Measurements from ENCODE around the gene BSPRY.
A peak's percentile ranks its signal among the peaks of the same experiment; 100 is the strongest.

Gene BSPRY

DNA sequence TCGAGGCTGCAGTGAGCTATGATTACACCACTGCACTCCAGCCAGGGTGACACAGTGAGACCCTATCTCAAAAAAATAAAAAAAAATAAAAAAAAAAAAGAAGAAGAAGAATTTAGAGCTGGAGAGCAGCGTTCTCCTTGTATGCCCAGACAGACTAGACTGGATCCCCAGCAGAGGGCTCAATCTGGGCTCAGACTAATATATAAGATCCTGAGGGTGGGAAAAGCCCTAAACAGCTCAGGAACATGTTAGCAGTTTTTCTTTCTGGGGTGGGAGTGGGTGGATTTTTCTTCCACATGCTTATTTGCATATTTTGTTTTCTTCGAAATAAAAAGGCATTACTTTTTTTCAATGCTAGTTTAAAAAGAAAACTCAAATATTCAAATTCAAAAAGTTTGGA, 904 bp upstream of the BSPRY start:
- Histone ChIP-seq H3K4me3 (ENCODE audit: low read depth, low read length) (no peak overlapping the region), H3K4me1 (ENCODE audit: control insufficient read depth, insufficient read depth, low read length) (peaks cover 7% of the 10 kb centered on the region; the same call in 1 of the 2 replicates), H3K27ac (ENCODE audit: extremely low read depth, low read depth, low read length) (no peak overlapping the region), H3K9me3 (ENCODE audit: control insufficient read depth, insufficient read depth, low read depth, low read length) (no peaks in the 10 kb centered on the region), H3K36me3 (ENCODE audit: control insufficient read depth in 2 of 2, insufficient read depth in 1 of 2, low read length in 2 of 2) (no peaks in the 10 kb centered on the region)
- POLR2A ChIA-PET, result interaction anchor here (1.3 to 3.4 kb wide), 5 partner anchors 8 to 73 kb away, joined by 3 to 22 read pairs (median 5); partner anchors contain the start of genes C9orf43, CDC26, POLE3 and PRPF4
- CTCF ChIA-PET, result interaction anchor here (0.6 to 2.5 kb wide), 5 partner anchors 11 to 97 kb away, joined by 3 to 8 read pairs (median 5); partner anchors contain the start of genes ALAD and CDC26
- TF ChIP-seq, protein P1, sequence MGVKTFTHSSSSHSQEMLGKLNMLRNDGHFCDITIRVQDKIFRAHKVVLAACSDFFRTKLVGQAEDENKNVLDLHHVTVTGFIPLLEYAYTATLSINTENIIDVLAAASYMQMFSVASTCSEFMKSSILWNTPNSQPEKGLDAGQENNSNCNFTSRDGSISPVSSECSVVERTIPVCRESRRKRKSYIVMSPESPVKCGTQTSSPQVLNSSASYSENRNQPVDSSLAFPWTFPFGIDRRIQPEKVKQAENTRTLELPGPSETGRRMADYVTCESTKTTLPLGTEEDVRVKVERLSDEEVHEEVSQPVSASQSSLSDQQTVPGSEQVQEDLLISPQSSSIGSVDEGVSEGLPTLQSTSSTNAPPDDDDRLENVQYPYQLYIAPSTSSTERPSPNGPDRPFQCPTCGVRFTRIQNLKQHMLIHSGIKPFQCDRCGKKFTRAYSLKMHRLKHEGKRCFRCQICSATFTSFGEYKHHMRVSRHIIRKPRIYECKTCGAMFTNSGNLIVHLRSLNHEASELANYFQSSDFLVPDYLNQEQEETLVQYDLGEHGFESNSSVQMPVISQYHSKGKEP (tag by site-specific recombination; IDR thresholded peaks at IDR 0.05), result no peak
- TF ChIP-seq, protein P2, sequence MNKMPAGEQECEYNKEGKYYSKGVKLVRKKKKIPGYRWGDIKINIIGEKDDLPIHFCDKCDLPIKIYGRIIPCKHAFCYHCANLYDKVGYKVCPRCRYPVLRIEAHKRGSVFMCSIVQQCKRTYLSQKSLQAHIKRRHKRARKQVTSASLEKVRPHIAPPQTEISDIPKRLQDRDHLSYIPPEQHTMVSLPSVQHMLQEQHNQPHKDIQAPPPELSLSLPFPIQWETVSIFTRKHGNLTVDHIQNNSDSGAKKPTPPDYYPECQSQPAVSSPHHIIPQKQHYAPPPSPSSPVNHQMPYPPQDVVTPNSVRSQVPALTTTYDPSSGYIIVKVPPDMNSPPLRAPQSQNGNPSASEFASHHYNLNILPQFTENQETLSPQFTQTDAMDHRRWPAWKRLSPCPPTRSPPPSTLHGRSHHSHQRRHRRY (tag by site-specific recombination; IDR thresholded peaks at IDR 0.05), result no peak
- TF ChIP-seq ZNF658 (tag by site-specific recombination; IDR thresholded peaks at IDR 0.05), result no peak
- no peak for TF ChIP-seq ZNF596 (tag by site-specific recombination; IDR thresholded peaks at IDR 0.05)
- TF ChIP-seq SP7 (tag by site-specific recombination; IDR thresholded peaks at IDR 0.05), result no peak
- TF ChIP-seq ZNF600 (tag by site-specific recombination; IDR thresholded peaks at IDR 0.05), result no peak
- no peak for TF ChIP-seq ZNF292 (tag by site-specific recombination; IDR thresholded peaks at IDR 0.05; ENCODE audit: borderline replicate concordance, low read depth)
- TF ChIP-seq ZNF76 (tag by site-specific recombination; IDR thresholded peaks at IDR 0.05; ENCODE audit: borderline replicate concordance, low read depth), result no peak
- TF ChIP-seq ZIC2 (tag by site-specific recombination; IDR thresholded peaks at IDR 0.05), result no peak
- TF ChIP-seq, protein P3, sequence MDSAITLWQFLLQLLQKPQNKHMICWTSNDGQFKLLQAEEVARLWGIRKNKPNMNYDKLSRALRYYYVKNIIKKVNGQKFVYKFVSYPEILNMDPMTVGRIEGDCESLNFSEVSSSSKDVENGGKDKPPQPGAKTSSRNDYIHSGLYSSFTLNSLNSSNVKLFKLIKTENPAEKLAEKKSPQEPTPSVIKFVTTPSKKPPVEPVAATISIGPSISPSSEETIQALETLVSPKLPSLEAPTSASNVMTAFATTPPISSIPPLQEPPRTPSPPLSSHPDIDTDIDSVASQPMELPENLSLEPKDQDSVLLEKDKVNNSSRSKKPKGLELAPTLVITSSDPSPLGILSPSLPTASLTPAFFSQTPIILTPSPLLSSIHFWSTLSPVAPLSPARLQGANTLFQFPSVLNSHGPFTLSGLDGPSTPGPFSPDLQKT (IDR thresholded peaks at IDR 0.05; ENCODE audit: borderline replicate concordance, low read depth, low read length), result no peak
- no peak for TF ChIP-seq ZNF610 (tag by site-specific recombination; IDR thresholded peaks at IDR 0.05; ENCODE audit: borderline replicate concordance)
- TF ChIP-seq SETDB1 (IDR thresholded peaks at IDR 0.05; ENCODE audit: insufficient read length, low read length), result no peak
- TF ChIP-seq ZNF837 (tag by site-specific recombination; IDR thresholded peaks at IDR 0.05), result no peak
- no peak for TF ChIP-seq ZNF530 (tag by site-specific recombination; IDR thresholded peaks at IDR 0.05; ENCODE audit: low read depth)
- no peak for TF ChIP-seq ZFP69B (tag by site-specific recombination; IDR thresholded peaks at IDR 0.05)
- TF ChIP-seq ZNF701 (tag by site-specific recombination; IDR thresholded peaks at IDR 0.05), result no peak
- TF ChIP-seq ZNF777 (tag by site-specific recombination; IDR thresholded peaks at IDR 0.05; ENCODE audit: borderline replicate concordance), result no peak
- no peak for TF ChIP-seq KLF10 (tag by site-specific recombination; IDR thresholded peaks at IDR 0.05)
- TF ChIP-seq ZNF707 (tag by site-specific recombination; IDR thresholded peaks at IDR 0.05), result no peak
- TF ChIP-seq ZNF2 (tag by site-specific recombination; IDR thresholded peaks at IDR 0.05), result no peak

DNA sequence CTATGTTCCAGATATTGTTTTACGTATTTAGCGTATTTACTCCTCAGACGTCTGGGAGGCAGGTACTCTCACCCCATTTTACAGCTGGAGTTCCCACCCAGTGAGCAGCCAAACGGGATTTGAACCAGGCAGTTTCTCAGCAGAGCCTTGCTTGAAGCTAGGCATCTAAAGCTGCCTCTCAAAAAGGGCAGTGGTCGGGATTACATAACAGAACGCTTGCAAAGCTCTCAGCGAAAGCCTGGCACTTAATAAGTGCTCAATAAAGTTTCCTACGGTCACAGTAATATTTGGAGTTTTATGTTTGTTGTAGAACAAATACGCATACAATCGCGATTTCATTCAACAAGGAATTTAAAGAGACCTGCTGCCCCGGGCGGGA, 286 bp upstream of the BSPRY start:
- Histone ChIP-seq H3K27ac (ENCODE audit: extremely low read depth, low read depth, low read length) (no peak overlapping the region), H3K4me1 (ENCODE audit: control insufficient read depth, insufficient read depth, low read length) (peaks cover 7% of the 10 kb centered on the region; the same call in 1 of the 2 replicates), H3K36me3 (ENCODE audit: control insufficient read depth in 2 of 2, insufficient read depth in 1 of 2, low read length in 2 of 2) (no peaks in the 10 kb centered on the region), H3K9me3 (ENCODE audit: control insufficient read depth, insufficient read depth, low read depth, low read length) (no peaks in the 10 kb centered on the region), H3K4me3 (ENCODE audit: low read depth, low read length) (peak overlapping the region; percentile 4)
- ChIA-PET CTCF (interaction anchor here (1.0 to 2.5 kb wide), 4 partner anchors 11 to 74 kb away, joined by 3 to 8 read pairs (median 4); partner anchors contain the start of genes ALAD and CDC26), POLR2A (interaction anchor here (0.7 to 3.4 kb wide), 6 partner anchors 9 to 74 kb away, joined by 3 to 22 read pairs (median 4); partner anchors contain the start of genes C9orf43, CDC26, POLE3 and PRPF4)
- TF ChIP-seq, protein P4, sequence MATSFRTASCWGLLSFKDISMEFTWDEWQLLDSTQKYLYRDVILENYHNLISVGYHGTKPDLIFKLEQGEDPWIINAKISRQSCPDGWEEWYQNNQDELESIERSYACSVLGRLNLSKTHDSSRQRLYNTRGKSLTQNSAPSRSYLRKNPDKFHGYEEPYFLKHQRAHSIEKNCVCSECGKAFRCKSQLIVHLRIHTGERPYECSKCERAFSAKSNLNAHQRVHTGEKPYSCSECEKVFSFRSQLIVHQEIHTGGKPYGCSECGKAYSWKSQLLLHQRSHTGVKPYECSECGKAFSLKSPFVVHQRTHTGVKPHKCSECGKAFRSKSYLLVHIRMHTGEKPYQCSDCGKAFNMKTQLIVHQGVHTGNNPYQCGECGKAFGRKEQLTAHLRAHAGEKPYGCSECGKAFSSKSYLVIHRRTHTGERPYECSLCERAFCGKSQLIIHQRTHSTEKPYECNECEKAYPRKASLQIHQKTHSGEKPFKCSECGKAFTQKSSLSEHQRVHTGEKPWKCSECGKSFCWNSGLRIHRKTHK (tag by site-specific recombination; IDR thresholded peaks at IDR 0.05), result no peak
- TF ChIP-seq ZBTB20 (tag by site-specific recombination; IDR thresholded peaks at IDR 0.05) (no peak), ZNF664 (tag by site-specific recombination; IDR thresholded peaks at IDR 0.05) (peak; percentile 97)
